Activated CD8-positive, alpha-beta T cell treated with anti-CD3 and anti-CD28 coated beads, Interleukin-2, amount 10 ng/mL, durations not matched to agents 7 days and 5 days (primary cell): ENCODE measurements around the gene CYP2E1. TPM values are rescaled to one million over a fixed set of nuclear protein-coding genes. Genes with fewer than 3 reads are reported as not detected.
"Not testable (repeated sequence)": the region's sequence is repeated elsewhere in the genome, so short reads cannot be mapped to it uniquely, and the experiment has no call there.

ENCODE experiments used
- ATAC-seq: fragments of 150-1000 bp; cut with Tn5 transposase; one replicate; pipeline ENCODE4 v1.10.0; 2021; ENCODE audit warnings: moderate library complexity
- CTCF ChIA-PET: fragments of 350-600 bp; sonication (Branson Sonifier 250); formaldehyde crosslinking; loops from one replicate; lab custom pipeline; 2021; ENCODE audit warnings: antibody characterized with exemption; lab: Charles Lee
- POLR2A ChIA-PET: fragments of 350-600 bp; sonication (Branson Sonifier 250); formaldehyde crosslinking; loops from one replicate; lab custom pipeline; 2021; ENCODE audit warnings: antibody characterized with exemption; lab: Charles Lee
- DNase-seq: peaks from one replicate; pipeline ENCODE4 v3.0.0-alpha.2; 2020
- H3K27ac Mint-ChIP-seq: one replicate; pipeline ENCODE4 v1.8.0; 2021; ENCODE audit warnings: mild to moderate bottlenecking, mixed read lengths
- H3K27me3 Mint-ChIP-seq: one replicate; pipeline ENCODE4 v1.8.0; 2021; ENCODE audit warnings: low read depth, mixed read lengths
- H3K36me3 Mint-ChIP-seq: one replicate; pipeline ENCODE4 v1.8.0; 2021; ENCODE audit warnings: low read depth, mixed read lengths
- H3K4me1 Mint-ChIP-seq: one replicate; pipeline ENCODE4 v1.8.0; 2021; ENCODE audit warnings: low read depth, mixed read lengths
- H3K4me3 Mint-ChIP-seq: one replicate; pipeline ENCODE4 v1.8.0; 2021; ENCODE audit warnings: mild to moderate bottlenecking, mixed read lengths
- H3K9me3 Mint-ChIP-seq: one replicate; pipeline ENCODE4 v1.8.0; 2022; ENCODE audit warnings: mixed read lengths; ENCODE audit not compliant: insufficient read depth
- total RNA-seq, 2 experiments: library from RNA; stranded (reverse); gene quantifications; one replicate each; pipeline ENCODE4 v1.2.3, GENCODE V29; 2021

The CYP2E1 gene
- total RNA-seq: under 1 TPM in 1 of 2 experiments, not detected in 1; 0.13 TPM

DNA sequence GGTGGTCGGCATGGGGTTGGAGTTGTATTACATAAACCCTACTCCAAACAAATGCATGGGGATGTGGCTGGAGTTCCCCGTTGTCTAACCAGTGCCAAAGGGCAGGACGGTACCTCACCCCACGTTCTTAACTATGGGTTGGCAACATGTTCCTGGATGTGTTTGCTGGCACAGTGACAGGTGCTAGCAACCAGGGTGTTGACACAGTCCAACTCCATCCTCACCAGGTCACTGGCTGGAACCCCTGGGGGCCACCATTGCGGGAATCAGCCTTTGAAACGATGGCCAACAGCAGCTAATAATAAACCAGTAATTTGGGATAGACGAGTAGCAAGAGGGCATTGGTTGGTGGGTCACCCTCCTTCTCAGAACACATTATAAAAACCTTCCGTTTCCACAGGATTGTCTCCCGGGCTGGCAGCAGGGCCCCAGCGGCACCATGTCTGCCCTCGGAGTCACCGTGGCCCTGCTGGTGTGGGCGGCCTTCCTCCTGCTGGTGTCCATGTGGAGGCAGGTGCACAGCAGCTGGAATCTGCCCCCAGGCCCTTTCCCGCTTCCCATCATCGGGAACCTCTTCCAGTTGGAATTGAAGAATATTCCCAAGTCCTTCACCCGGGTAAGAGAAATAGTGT, at the start of gene CYP2E1:
TSS of gene CYP2E1 (plus strand) at position 407 of the 632 bp plus-strand sequence. CDS start at position 440, 33 bp downstream.
- H3K4me1 Mint-ChIP-seq: peaks cover 21% of the 10 kb centered on the region
- peaks cover 15% of the 10 kb centered on the region for H3K9me3 Mint-ChIP-seq
- no peaks in the 10 kb centered on the region for H3K36me3 Mint-ChIP-seq
- ATAC-seq (no peak), DNase-seq (no peak)
- peaks cover 54% of the 10 kb centered on the region for H3K27me3 Mint-ChIP-seq
- H3K4me3 Mint-ChIP-seq: no peak within 1 kb of the TSS
- POLR2A ChIA-PET: no interaction called here
- no peak within 1 kb of the TSS for H3K27ac Mint-ChIP-seq
- CTCF ChIA-PET: no interaction called here

GRCh38 chr10:133481086-133481643, 46.0 kb upstream of the CYP2E1 start:
- DNase-seq (peak; percentile 18), ATAC-seq (no peak)
- Mint-ChIP-seq H3K4me1 (peaks cover 3% of the 10 kb centered on the region), H3K27ac (no peak overlapping the region), H3K9me3 (peaks cover 21% of the 10 kb centered on the region), H3K36me3 (peaks cover 3% of the 10 kb centered on the region), H3K4me3 (no peak overlapping the region), H3K27me3 (peaks cover 21% of the 10 kb centered on the region)
- CTCF ChIA-PET: no interaction called here
- POLR2A ChIA-PET: no interaction called here

DNA sequence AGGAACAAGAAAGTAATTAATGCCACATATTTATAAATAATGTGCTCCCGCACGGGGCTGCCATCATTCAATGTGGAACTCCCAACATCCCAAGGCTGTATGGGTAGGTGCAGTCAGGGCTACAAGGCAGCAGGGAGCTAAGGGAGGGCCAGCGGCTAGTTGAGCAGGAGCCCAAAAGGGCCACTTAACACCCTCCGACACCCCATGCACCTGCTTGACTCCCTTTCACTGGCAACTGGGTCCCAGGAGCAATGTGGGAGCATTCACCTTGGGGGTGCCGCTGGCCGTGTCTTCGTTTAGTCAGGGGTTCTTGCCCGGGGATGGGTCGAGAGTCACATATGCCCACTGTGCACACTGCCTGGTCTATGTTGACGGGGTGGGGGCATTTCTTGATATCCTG, 45.5 kb upstream of the CYP2E1 start:
- ATAC-seq: no peak
- no peaks in the 10 kb centered on the region for H3K4me1 Mint-ChIP-seq
- peaks cover 24% of the 10 kb centered on the region for H3K9me3 Mint-ChIP-seq
- POLR2A ChIA-PET: no interaction called here
- CTCF ChIA-PET: no interaction called here
- peaks cover 3% of the 10 kb centered on the region for H3K36me3 Mint-ChIP-seq
- DNase-seq: peak; percentile 12
- H3K27me3 Mint-ChIP-seq: peaks cover 21% of the 10 kb centered on the region
- H3K4me3 Mint-ChIP-seq: no peak overlapping the region
- H3K27ac Mint-ChIP-seq: no peak overlapping the region

DNA sequence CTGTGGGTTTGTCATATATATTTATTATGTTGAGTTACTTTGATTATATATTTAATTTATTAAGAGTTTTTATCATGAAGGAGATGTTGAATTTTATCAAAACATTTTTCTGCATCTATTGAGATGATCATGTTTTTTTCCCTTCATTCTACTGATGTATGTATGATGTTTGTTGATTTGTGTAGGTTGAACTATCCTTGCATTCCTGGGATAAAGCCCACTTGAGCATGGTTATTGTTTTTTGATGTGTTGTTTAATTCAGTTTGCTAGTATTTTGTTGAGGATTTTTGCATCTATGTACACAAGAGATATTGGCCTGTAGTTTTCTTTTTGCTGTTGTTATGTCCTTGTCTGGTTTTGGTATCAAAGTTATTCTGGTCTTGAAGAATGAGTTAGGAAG, 42.3 kb upstream of the CYP2E1 start:
- Mint-ChIP-seq H3K4me3 (no peak overlapping the region), H3K27me3 (peaks cover 21% of the 10 kb centered on the region), H3K9me3 (peaks cover 32% of the 10 kb centered on the region), H3K36me3 (peaks cover 9% of the 10 kb centered on the region), H3K27ac (no peak overlapping the region), H3K4me1 (peaks cover 4% of the 10 kb centered on the region)
- CTCF ChIA-PET: no interaction called here
- POLR2A ChIA-PET: no interaction called here
- no peak for DNase-seq
- no peak for ATAC-seq

DNA sequence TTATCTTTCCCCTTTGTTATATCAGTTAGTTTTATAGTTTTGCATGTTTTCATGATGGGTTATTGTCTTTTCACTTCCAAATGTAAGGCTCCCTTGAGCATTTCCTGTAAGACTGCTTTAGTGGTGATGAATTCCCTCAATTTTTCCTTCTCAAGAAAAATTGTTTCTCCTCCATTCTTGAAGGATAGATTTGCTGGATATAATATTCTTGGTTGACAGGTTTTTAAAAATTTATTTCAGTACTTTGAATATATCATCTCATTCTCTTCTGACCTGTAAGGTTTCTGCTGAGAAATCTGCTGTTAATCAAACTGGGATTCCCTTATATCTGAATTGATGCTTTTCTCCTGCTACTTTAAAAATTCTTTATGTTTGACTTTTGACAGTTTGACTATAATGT, 40.1 kb upstream of the CYP2E1 start:
- Mint-ChIP-seq H3K27ac (no peak overlapping the region), H3K9me3 (peaks cover 32% of the 10 kb centered on the region), H3K4me1 (peaks cover 12% of the 10 kb centered on the region), H3K4me3 (no peak overlapping the region), H3K36me3 (peaks cover 9% of the 10 kb centered on the region), H3K27me3 (peaks cover 21% of the 10 kb centered on the region)
- POLR2A ChIA-PET: no interaction called here
- DNase-seq (no peak), ATAC-seq (no peak)
- CTCF ChIA-PET: interaction anchor here (1.5 kb wide), 1 partner anchor 49 kb away, joined by 5 read pairs; no protein-coding TSS in a partner anchor

- Mint-ChIP-seq H3K36me3 (peaks cover 9% of the 10 kb centered on the region), H3K27ac (no peak overlapping the region), H3K4me3 (no peak overlapping the region), H3K27me3 (peaks cover 16% of the 10 kb centered on the region), H3K9me3 (peaks cover 27% of the 10 kb centered on the region), H3K4me1 (peaks cover 12% of the 10 kb centered on the region)
- DNase-seq (no peak), ATAC-seq (no peak)
- POLR2A ChIA-PET: no interaction called here
- CTCF ChIA-PET: no interaction called here
Measured at GRCh38 chr10:133488354-133488753, 38.8 kb upstream of the CYP2E1 start.

DNA sequence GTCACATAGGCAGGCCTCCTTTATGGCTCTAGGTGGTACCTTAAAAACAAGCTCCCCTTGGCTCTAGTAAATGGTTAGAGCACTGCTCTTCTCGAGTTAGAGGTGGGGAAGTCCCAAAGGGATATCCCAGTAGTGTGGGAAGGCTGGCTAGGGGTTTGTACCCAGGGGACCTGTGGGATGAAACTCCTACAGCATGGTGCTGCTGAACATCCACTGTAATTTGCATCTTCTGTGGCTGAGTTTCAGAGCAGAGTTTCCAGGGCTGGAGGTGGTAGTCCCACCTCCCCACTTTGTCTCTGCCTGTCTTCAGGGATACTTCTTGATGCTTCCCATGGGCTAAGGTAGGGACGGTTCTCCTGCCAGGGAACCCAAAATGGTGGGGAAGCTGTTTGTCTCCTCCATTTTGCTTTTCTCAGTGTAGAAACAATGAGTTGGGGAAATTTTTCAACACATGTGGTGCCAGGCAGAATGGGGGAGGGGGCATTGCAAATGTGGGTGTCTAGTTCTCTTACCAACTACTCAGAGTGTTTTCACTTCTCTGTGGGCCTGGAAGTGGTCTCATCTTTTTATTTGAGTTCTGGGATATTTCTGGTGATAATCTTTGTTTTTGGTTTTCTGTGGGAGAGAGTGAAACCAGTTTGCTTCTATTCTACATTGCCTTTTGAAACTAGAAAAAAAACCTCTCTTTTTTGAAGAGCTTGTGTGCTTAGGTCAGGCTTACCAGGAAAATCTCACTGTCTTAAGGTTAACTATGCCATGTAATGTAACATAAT, 37.2 kb upstream of the CYP2E1 start:
- no peak overlapping the region for H3K4me3 Mint-ChIP-seq
- ChIA-PET POLR2A (no interaction called here), CTCF (interaction anchor here (1.3 to 2.2 kb wide), 3 partner anchors 47 to 161 kb away, joined by 3 to 5 read pairs (median 3); no protein-coding TSS in a partner anchor)
- peaks cover 12% of the 10 kb centered on the region for H3K4me1 Mint-ChIP-seq
- H3K27me3 Mint-ChIP-seq: peaks cover 7% of the 10 kb centered on the region
- ATAC-seq (no peak), DNase-seq (no peak)
- peaks cover 6% of the 10 kb centered on the region for H3K36me3 Mint-ChIP-seq
- peaks cover 23% of the 10 kb centered on the region for H3K9me3 Mint-ChIP-seq
- H3K27ac Mint-ChIP-seq: peak overlapping the region; percentile 31

DNA sequence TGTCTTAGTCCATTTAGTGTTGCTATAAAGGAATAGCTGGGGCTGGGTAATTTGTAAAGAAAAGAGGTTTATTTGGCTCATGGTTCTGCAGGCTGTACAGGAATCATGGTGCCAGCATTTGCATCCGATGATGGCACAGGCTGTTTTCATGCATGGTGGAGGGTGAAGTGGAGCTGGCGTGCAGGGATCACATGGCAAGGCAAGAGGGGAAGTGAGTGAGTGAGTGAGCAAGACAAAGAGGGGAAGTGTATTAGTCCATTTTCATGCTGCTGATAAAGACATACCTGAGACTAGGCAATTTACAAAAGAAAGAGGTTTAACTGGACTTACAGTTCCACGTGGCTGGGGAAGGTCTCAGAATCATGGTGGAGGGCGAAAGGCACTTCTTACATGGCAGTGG, 33.6 kb upstream of the CYP2E1 start:
- CTCF ChIA-PET: interaction anchor here (1.5 kb wide), 1 partner anchor 55 kb away, joined by 5 read pairs; no protein-coding TSS in a partner anchor
- ATAC-seq, H3K4me3 Mint-ChIP-seq, H3K27me3 Mint-ChIP-seq, H3K9me3 Mint-ChIP-seq, DNase-seq, H3K27ac Mint-ChIP-seq, H3K36me3 Mint-ChIP-seq, POLR2A ChIA-PET: not testable (repeated sequence)
- peaks cover 12% of the 10 kb centered on the region for H3K4me1 Mint-ChIP-seq

DNA sequence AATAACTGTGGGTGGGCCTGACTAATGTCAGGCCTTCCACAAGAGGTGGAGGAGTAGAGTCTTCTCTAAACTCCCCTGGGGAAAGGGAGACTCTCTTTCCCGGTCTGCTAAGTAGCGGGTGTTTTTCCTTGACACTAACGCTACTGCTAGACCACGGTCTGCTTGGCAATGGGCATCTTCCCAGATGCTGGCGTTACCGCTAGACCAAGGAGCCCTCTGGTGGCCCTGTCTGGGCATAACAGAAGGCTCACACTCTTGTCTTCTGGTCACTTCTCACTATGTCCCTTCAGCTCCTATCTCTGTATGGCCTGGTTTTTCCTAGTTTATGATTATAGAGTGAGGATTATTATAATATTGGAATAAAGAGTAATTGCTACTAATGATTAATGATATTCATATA, 29.8 kb upstream of the CYP2E1 start:
- H3K27me3 Mint-ChIP-seq, H3K27ac Mint-ChIP-seq, H3K4me3 Mint-ChIP-seq, DNase-seq, H3K9me3 Mint-ChIP-seq, H3K36me3 Mint-ChIP-seq, ATAC-seq, POLR2A ChIA-PET, H3K4me1 Mint-ChIP-seq: not testable (repeated sequence)
- CTCF ChIA-PET: interaction anchor here (0.7 to 4.2 kb wide), 4 partner anchors 12 to 59 kb away, joined by 3 to 27 read pairs (median 4); no protein-coding TSS in a partner anchor

DNA sequence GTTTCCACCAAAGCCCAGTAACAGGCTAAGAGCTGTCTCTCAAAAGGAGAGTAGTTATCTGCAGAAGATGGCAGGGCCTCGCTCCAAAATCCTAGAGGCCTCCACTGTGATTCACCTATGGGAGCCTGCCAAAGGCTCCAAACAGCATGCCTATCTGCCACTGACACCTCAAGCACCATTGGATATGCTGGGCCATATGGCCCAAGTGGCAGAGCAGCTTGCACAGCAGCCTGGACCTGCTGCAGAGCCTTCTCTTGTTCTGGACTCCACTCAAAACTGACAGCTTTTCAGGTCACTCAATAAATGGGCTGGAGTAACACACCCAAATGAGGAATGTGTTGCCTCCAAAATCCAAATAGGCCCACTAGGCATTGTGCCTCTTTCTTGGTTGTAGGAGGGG, 28.0 kb upstream of the CYP2E1 start:
- H3K27ac Mint-ChIP-seq, DNase-seq, H3K9me3 Mint-ChIP-seq, ATAC-seq, H3K36me3 Mint-ChIP-seq, H3K4me1 Mint-ChIP-seq, H3K27me3 Mint-ChIP-seq, POLR2A ChIA-PET, H3K4me3 Mint-ChIP-seq: not testable (repeated sequence)
- CTCF ChIA-PET: interaction anchor here (2.8 to 4.2 kb wide), 2 partner anchors 61 kb away, joined by 11 to 27 read pairs; no protein-coding TSS in a partner anchor

DNA sequence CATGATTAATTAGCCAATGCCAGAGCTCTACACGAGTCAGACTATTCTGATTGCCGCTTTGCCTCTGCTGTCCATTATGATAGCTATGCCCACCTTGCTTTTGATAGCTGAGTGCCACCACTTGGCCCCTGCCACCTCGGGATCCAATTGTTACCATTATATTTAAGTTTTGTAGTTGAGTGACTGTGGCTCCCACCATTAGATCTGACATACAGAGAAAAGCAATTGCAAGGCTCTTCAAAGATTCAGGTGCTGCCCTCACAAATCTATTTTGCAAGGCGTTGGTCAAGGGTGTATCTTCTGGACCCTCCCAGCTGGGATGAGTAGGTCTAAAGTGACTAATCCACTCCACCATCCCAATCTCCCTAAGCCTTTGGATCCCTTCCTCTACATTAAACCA, 26.3 kb upstream of the CYP2E1 start:
- H3K36me3 Mint-ChIP-seq, ATAC-seq, DNase-seq, H3K4me1 Mint-ChIP-seq, H3K9me3 Mint-ChIP-seq, POLR2A ChIA-PET, H3K27me3 Mint-ChIP-seq, H3K27ac Mint-ChIP-seq, H3K4me3 Mint-ChIP-seq: not testable (repeated sequence)
- CTCF ChIA-PET: interaction anchor here (2.8 kb wide), 1 partner anchor 63 kb away, joined by 11 read pairs; no protein-coding TSS in a partner anchor

DNA sequence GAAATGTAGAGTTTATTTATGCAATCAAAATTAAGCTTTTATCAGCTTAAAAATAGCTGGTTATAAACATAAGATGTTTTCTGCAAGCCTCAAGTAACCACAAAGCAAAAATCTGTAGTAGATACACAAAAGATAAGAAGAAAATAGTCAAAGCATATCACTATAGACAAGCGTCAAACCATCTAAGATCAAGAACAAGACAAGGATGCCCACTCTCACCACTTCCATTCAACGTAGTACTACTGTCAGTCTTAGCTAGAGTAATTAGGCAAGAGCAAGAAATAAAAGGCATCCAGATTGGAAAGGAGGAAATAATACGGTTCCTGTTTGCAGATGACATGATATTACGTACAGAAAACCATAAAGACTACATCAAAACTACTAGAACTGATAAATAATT, 17.5 kb upstream of the CYP2E1 start:
- peaks cover 10% of the 10 kb centered on the region for H3K9me3 Mint-ChIP-seq
- H3K36me3 Mint-ChIP-seq: no peaks in the 10 kb centered on the region
- no peak overlapping the region for H3K4me3 Mint-ChIP-seq
- H3K27me3 Mint-ChIP-seq: peaks cover 36% of the 10 kb centered on the region
- CTCF ChIA-PET: interaction anchor here (0.9 to 1.9 kb wide), 2 partner anchors 13 to 71 kb away, joined by 4 to 7 read pairs; no protein-coding TSS in a partner anchor
- DNase-seq (no peak), ATAC-seq (no peak)
- no peak overlapping the region for H3K27ac Mint-ChIP-seq
- POLR2A ChIA-PET: no interaction called here
- H3K4me1 Mint-ChIP-seq: no peaks in the 10 kb centered on the region
